CD14-positive monocyte (primary cell): ENCODE measurements around the gene AMBRA1. TPM values are rescaled to one million over a fixed set of nuclear protein-coding genes. Genes with fewer than 3 reads are reported as not detected.

Source experiments
- DNase-seq, 3 donors: peaks; one replicate each; pipeline ENCODE4 v3.0.0-alpha.2; 2011 to 2022
- H2AFZ ChIP-seq: 2 replicates; pipeline ENCODE4 v1.6.0; 2012; ENCODE audit warnings: mild to moderate bottlenecking, low read depth, low read length, inconsistent platforms; ENCODE audit not compliant: insufficient read depth, poor library complexity, severe bottlenecking
- H3K27ac ChIP-seq, 2 donors: 1 replicate in 1 of 2; 2 replicates in 1 of 2; pipeline ENCODE4 v1.5.1; 2012 to 2013; ENCODE audit warnings: low read length in 2 of 2, control low read depth in 1 of 2, inconsistent platforms in 1 of 2, low read depth in 1 of 2, mild to moderate bottlenecking in 1 of 2
- H3K27me3 ChIP-seq, 2 donors: one replicate each; pipeline versions ENCODE4 v1.6.0 to v1.6.1; 2011 to 2013; ENCODE audit warnings: low read length in 2 of 2; ENCODE audit not compliant: control insufficient read depth in 2 of 2, insufficient read depth in 2 of 2
- H3K36me3 ChIP-seq, 2 donors: replicated peaks in 1 of 2; 1 replicate in 1 of 2; 2 replicates in 1 of 2; pipeline versions ENCODE4 v1.5.1 to v1.6.1; 2012 to 2013; ENCODE audit warnings: low read length in 2 of 2, control low read depth in 1 of 2, inconsistent platforms in 1 of 2, mild to moderate bottlenecking in 1 of 2; ENCODE audit not compliant: insufficient read depth in 2 of 2, control insufficient read depth in 1 of 2
- H3K4me1 ChIP-seq, 2 donors: 1 replicate in 1 of 2; 2 replicates in 1 of 2; pipeline versions ENCODE4 v1.5.1 to v1.6.1; 2012 to 2013; ENCODE audit warnings: low read length in 2 of 2, control low read depth in 1 of 2, inconsistent platforms in 1 of 2, mild to moderate bottlenecking in 1 of 2, moderate library complexity in 1 of 2; ENCODE audit not compliant: insufficient read depth in 2 of 2, control insufficient read depth in 1 of 2
- H3K4me2 ChIP-seq: replicated peaks from 2 replicates; pipeline ENCODE3; 2012; ENCODE audit warnings: low read length, moderate library complexity, mild to moderate bottlenecking; ENCODE audit not compliant: poor library complexity, severe bottlenecking; ENCODE audit errors: extremely low read depth
- H3K4me3 ChIP-seq, 3 experiments: fragments of 200-600 bp in 1 of 3; sonication (generic) in 1 of 3; replicated peaks in 1 of 3; 1 replicate in 2 of 3; 2 replicates in 1 of 3; pipeline ENCODE4 v1.5.1; 2011 to 2013; ENCODE audit warnings: low read length in 3 of 3, mild to moderate bottlenecking in 3 of 3, control low read depth in 2 of 3, low read depth in 2 of 3, inconsistent platforms in 1 of 3, moderate library complexity in 1 of 3
- H3K79me2 ChIP-seq: 2 replicates; pipeline ENCODE4 v1.6.0; 2012; ENCODE audit warnings: mild to moderate bottlenecking, control low read depth, inconsistent platforms, low read length, moderate library complexity; ENCODE audit not compliant: insufficient read depth
- H3K9ac ChIP-seq: 2 replicates; pipeline ENCODE4 v1.6.0; 2017; ENCODE audit warnings: low read length, mild to moderate bottlenecking; ENCODE audit not compliant: insufficient read depth, poor library complexity, severe bottlenecking
- H3K9me3 ChIP-seq, 2 donors: replicated peaks in 1 of 2; 1 replicate in 1 of 2; 2 replicates in 1 of 2; pipeline versions ENCODE4 v1.5.1 to v1.6.1; 2012 to 2013; ENCODE audit warnings: low read length in 2 of 2, control low read depth in 1 of 2; ENCODE audit not compliant: control insufficient read depth in 1 of 2, insufficient read depth in 1 of 2
- H4K20me1 ChIP-seq: 2 replicates; pipeline ENCODE4 v1.6.0; 2012; ENCODE audit warnings: mild to moderate bottlenecking, low read length, control low read depth, moderate library complexity; ENCODE audit not compliant: insufficient read depth
- H3K27ac Mint-ChIP-seq, 7 donors: one replicate each; pipeline ENCODE4 v1.8.0; 2020; ENCODE audit warnings: mild to moderate bottlenecking in 7 of 7, mixed read lengths in 7 of 7, moderate library complexity in 6 of 7, inconsistent platforms in 2 of 7
- H3K27me3 Mint-ChIP-seq, 3 donors: one replicate each; pipeline ENCODE4 v1.8.0; 2021 to 2022; ENCODE audit warnings: low read depth in 3 of 3, mild to moderate bottlenecking in 3 of 3, mixed read lengths in 3 of 3, moderate library complexity in 3 of 3, inconsistent platforms in 1 of 3
- H3K36me3 Mint-ChIP-seq, 2 donors: one replicate each; pipeline ENCODE4 v1.8.0; 2020; ENCODE audit warnings: mixed read lengths in 2 of 2, inconsistent platforms in 1 of 2, mild to moderate bottlenecking in 1 of 2
- H3K4me1 Mint-ChIP-seq: one replicate; pipeline ENCODE4 v1.8.0; 2020; ENCODE audit warnings: mild to moderate bottlenecking, mixed read lengths
- H3K4me3 Mint-ChIP-seq, 2 donors: one replicate each; pipeline ENCODE4 v1.8.0; 2020; ENCODE audit warnings: mild to moderate bottlenecking in 2 of 2, mixed read lengths in 2 of 2, moderate library complexity in 1 of 2
- H3K9me3 Mint-ChIP-seq, 7 donors: one replicate each; pipeline ENCODE4 v1.8.0; 2020 to 2022; ENCODE audit warnings: mixed read lengths in 7 of 7, mild to moderate bottlenecking in 6 of 7, moderate library complexity in 6 of 7, inconsistent platforms in 2 of 7
- CTCF ChIP-seq: fragments of 200-600 bp; IDR thresholded peaks from one replicate; pipeline ENCODE4 v1.8.0; 2022; ENCODE audit warnings: antibody characterized with exemption, mild to moderate bottlenecking
- WGBS: methylation state at CpG from one replicate; pipeline ENCODE4 v1.1.5; 2013; ENCODE audit warnings: missing lambda C conversion rate; ENCODE audit not compliant: insufficient coverage; 5-methylcytosine and 5-hydroxymethylcytosine counted together
- intact Hi-C, 2 donors: fragments of 100-400 bp; cut with micrococcal nuclease; formaldehyde crosslinking; loops; one replicate each; pipeline versions ENCODE4 v1.15.0 to v1.15.1; 2023
- polyA plus RNA-seq, 3 donors: library from polyadenylated mRNA; depleted of rRNA in 1 of 3; unstranded in 2 of 3; stranded (reverse) in 1 of 3; fragments of 300-500 nt in 2 of 3; fragments of >200 nt in 1 of 3; fragmentation: Illumina TruSeq in 2 of 3; gene quantifications; 1 replicate in 2 of 3; 2 replicates in 1 of 3; pipeline ENCODE4 v1.2.3, GENCODE V29; 2012 to 2021

The AMBRA1 gene
- polyA plus RNA-seq, 3 donors: 2.1 to 6.1 (median 3.8) TPM

DNA sequence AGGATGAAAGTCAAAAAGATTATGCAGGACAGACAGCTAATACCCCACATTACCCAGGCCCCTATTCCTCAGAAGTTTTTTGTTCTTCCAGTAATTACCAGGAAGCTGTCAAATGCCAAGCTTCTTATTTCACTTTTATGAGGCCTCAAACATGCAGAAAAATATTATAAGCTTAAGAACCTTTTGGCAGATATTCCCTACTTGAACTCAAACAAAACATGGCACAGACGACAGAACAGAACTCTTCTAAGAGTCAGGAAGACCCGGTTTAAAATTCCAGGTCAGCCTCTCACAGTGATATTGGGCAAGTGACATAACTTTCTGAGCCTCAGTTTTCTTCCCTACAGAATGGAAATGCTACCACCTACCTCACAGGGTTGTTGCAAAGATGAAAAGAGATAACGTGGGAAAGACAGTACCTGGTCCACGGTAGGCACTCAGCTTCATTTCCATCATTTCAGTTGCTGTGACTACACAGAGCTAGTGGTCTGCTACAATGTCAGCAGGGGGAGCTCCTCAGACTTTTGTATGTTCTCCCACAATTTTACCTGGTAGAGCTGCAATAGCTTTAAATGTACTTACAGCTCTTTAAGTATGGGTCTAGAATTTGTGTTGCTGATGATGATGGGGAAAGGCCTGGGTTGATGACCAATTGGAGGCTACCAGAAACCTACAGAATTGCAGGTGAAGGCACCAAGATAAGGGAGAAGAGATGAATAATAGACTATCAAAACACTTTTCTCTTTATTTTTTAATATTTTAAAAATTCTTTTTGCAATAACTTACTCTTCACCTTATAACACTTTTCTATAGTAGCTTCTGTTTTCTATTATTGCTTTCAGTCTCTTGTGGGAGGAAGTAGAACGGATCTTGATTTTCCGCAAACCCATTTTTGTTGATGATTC is 103.9 kb downstream of the AMBRA1 start:
- H3K36me3 Mint-ChIP-seq: peaks cover 52% of the 10 kb centered on the region in 2 donors
- H3K27ac Mint-ChIP-seq: no peak overlapping the region
- H3K27me3 Mint-ChIP-seq: no peaks in the 10 kb centered on the region

More for the DNA sequence above, 103.9 kb downstream of the AMBRA1 start:
- Histone ChIP-seq H3K36me3 (peaks cover 22 to 69% of the 10 kb centered on the region in 2 donors), H3K4me1 (no peaks in the 10 kb centered on the region), H4K20me1 (peaks cover 6% of the 10 kb centered on the region), H3K79me2 (no peaks in the 10 kb centered on the region), H3K27ac (no peak overlapping the region), H3K9me3 (no peaks in the 10 kb centered on the region), H3K9ac (no peak overlapping the region), H2AFZ (no peak overlapping the region), H3K4me2 (no peak overlapping the region), H3K4me3 (no peak overlapping the region), H3K27me3 (no peaks in the 10 kb centered on the region)
- intact Hi-C loops: no loop called here
- Mint-ChIP-seq H3K4me1 (peaks cover 9% of the 10 kb centered on the region), H3K4me3 (no peak overlapping the region), H3K9me3 (no peaks in the 10 kb centered on the region)
- peak; percentile 36 for TF ChIP-seq CTCF
- DNase-seq: peak in 2 of 3 donors; percentile 4 to 8
- WGBS: 66% methylated on average over 4 of the region's 6 CpGs
